Skeletal muscle satellite cell (primary cell): ENCODE data around the gene TWF1.
"Not testable (repeated sequence)": the region's sequence is repeated elsewhere in the genome, so short reads cannot be mapped to it uniquely, and the experiment has no call there.

Source experiments
- H3K27me3 ChIP-seq: 2 replicates; pipeline ENCODE4 v1.7.0; 2013; ENCODE audit warnings: low read length; ENCODE audit not compliant: control insufficient read depth, insufficient read depth
- H3K36me3 ChIP-seq: 2 replicates; pipeline ENCODE4 v1.7.0; 2013; ENCODE audit warnings: mild to moderate bottlenecking, control low read depth, low read length; ENCODE audit not compliant: insufficient read depth
- H3K4me1 ChIP-seq: 2 replicates; pipeline ENCODE4 v1.7.0; 2013; ENCODE audit warnings: low read length; ENCODE audit not compliant: control insufficient read depth, insufficient read depth
- H3K4me2 ChIP-seq: 2 replicates; pipeline ENCODE4 v1.7.0; 2013; ENCODE audit warnings: mild to moderate bottlenecking, low read length
- H3K4me3 ChIP-seq: 2 replicates; pipeline ENCODE4 v1.7.0; 2013; ENCODE audit warnings: low read length
- H3K9ac ChIP-seq: 2 replicates; pipeline ENCODE4 v1.7.0; 2013; ENCODE audit warnings: mild to moderate bottlenecking, low read depth, low read length, moderate library complexity
- H3K9me3 ChIP-seq: replicated peaks from 2 replicates; pipeline ENCODE4 v1.7.0; 2013; ENCODE audit warnings: mild to moderate bottlenecking, control low read depth, low read length

Gene TWF1

GRCh38 chr12:43758728-43759563, 47.2 kb downstream of the TWF1 start, which contains the start of the genes IRAK4 and PUS7L:
Gene IRAK4, plus strand, starts transcription at chr12:43758951. Its CDS starts 9,161 bp downstream, at chr12:43768112.
Gene PUS7L, minus strand, starts transcription at chr12:43758790. Its CDS starts 3,545 bp downstream, at chr12:43755245.
- Histone ChIP-seq H3K36me3 (no peaks in the 10 kb centered on the region), H3K4me2 (peak within 1 kb of the TSS; percentile 93), H3K27me3 (no peaks in the 10 kb centered on the region), H3K4me3 (peak within 1 kb of the TSS; percentile 77), H3K4me1 (peaks cover 17% of the 10 kb centered on the region), H3K9me3 (no peaks in the 10 kb centered on the region), H3K9ac (peak within 1 kb of the TSS; percentile 83)

- H3K4me1 ChIP-seq, result peaks cover 17% of the 10 kb centered on the region
- H3K36me3 ChIP-seq, result no peaks in the 10 kb centered on the region
- H3K9me3 ChIP-seq, result no peaks in the 10 kb centered on the region
- H3K4me2 ChIP-seq, result peak overlapping the region; percentile 93
- H3K4me3 ChIP-seq, result peak overlapping the region; percentile 77
- H3K27me3 ChIP-seq, result no peaks in the 10 kb centered on the region
- H3K9ac ChIP-seq, result peak overlapping the region; percentile 78
Observed at GRCh38 chr12:43758247-43758727, 47.8 kb downstream of the TWF1 start.

- Histone ChIP-seq H3K27me3 (no peaks in the 10 kb centered on the region), H3K4me1 (peaks cover 8% of the 10 kb centered on the region), H3K4me3 (no peak overlapping the region), H3K36me3 (peaks cover 8% of the 10 kb centered on the region), H3K9me3 (no peaks in the 10 kb centered on the region), H3K9ac (no peak overlapping the region), H3K4me2 (no peak overlapping the region)
Observed at GRCh38 chr12:43754015-43754414, 52.1 kb downstream of the TWF1 start.

GRCh38 chr12:43751360-43751759, 54.8 kb downstream of the TWF1 start:
- not testable (repeated sequence) for H3K4me3 ChIP-seq, H3K4me2 ChIP-seq, H3K9me3 ChIP-seq, H3K9ac ChIP-seq, H3K27me3 ChIP-seq, H3K4me1 ChIP-seq
- peaks cover 11% of the 10 kb centered on the region for H3K36me3 ChIP-seq

- H3K27me3 ChIP-seq, result no peaks in the 10 kb centered on the region
- peaks cover 11% of the 10 kb centered on the region for H3K36me3 ChIP-seq
- no peak overlapping the region for H3K4me3 ChIP-seq
- no peak overlapping the region for H3K9ac ChIP-seq
- no peaks in the 10 kb centered on the region for H3K4me1 ChIP-seq
- no peaks in the 10 kb centered on the region for H3K9me3 ChIP-seq
- no peak overlapping the region for H3K4me2 ChIP-seq
Observed at GRCh38 chr12:43750814-43751213, 55.3 kb downstream of the TWF1 start.

GRCh38 chr12:43749016-43749415, 57.1 kb downstream of the TWF1 start:
- Histone ChIP-seq H3K4me2 (no peak overlapping the region), H3K9me3 (peaks cover 16% of the 10 kb centered on the region), H3K4me1 (no peaks in the 10 kb centered on the region), H3K27me3 (no peaks in the 10 kb centered on the region), H3K9ac (no peak overlapping the region), H3K36me3 (peaks cover 28% of the 10 kb centered on the region), H3K4me3 (no peak overlapping the region)

GRCh38 chr12:43744826-43745225, 61.3 kb downstream of the TWF1 start:
- peaks cover 26% of the 10 kb centered on the region for H3K4me1 ChIP-seq
- H3K36me3 ChIP-seq, result peaks cover 27% of the 10 kb centered on the region
- no peaks in the 10 kb centered on the region for H3K27me3 ChIP-seq
- H3K9ac ChIP-seq, result no peak overlapping the region
- H3K9me3 ChIP-seq, result peaks cover 19% of the 10 kb centered on the region
- H3K4me2 ChIP-seq, result no peak overlapping the region
- H3K4me3 ChIP-seq, result no peak overlapping the region
